ENCODE measurements around the gene SLCO3A1. TPM values are rescaled to one million over a fixed set of nuclear protein-coding genes. Genes with fewer than 3 reads are reported as not detected.

SLCO3A1 gene
- total RNA-seq, 1 experiment from 2014 or later, result 5.1 TPM

DNA sequence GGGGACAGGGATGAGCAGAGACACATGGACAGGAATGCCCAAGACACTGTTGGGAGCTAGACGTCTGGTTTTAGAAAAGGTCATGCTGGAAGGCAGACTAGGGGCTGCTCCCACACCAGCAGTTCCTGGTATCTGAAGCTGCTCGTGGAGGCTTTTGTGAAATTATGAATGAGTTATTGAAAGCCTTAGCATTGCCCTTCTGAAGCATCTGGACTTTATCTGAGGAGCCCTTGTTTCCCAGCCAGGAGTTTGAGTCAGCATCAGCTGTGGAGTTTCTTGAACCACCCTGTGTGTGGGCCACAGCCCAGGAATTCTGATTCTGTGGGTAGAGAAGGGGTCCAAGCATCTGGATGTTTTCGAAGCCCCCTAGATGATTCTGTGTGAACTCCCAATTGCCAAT lies 258.7 kb downstream of the SLCO3A1 start:
- no TSS peak for BruUV-seq (replicated peaks)
- ChIA-PET RAD21 (ENCODE audit: low non-redundant PET in 1 of 2, low total read pairs in 2 of 2, uncharacterized antibody in 2 of 2, unreplicated experiment in 2 of 2) (no interaction called here), CTCF (no interaction called here), POLR2A (no interaction called here)
- H3K4me1 ChIP-seq (ENCODE audit: control insufficient read depth in 1 of 2, insufficient read depth in 2 of 2, low read length in 2 of 2), result no peaks in the 10 kb centered on the region
- H3K4me2 ChIP-seq (ENCODE audit: low read length), result no peak overlapping the region
- ATAC-seq, result no peak
- H2AFZ ChIP-seq (ENCODE audit: low read depth, low read length, poor library complexity, severe bottlenecking), result no peak overlapping the region
- H3K36me3 ChIP-seq (ENCODE audit: control insufficient read depth in 1 of 2, insufficient read depth in 2 of 2, low read length in 2 of 2), result no peaks in the 10 kb centered on the region
- no peaks in the 10 kb centered on the region for H3K9me3 ChIP-seq (ENCODE audit: control insufficient read depth in 1 of 2, insufficient read depth in 1 of 2, low read depth in 1 of 2, low read length in 2 of 2)
- no peak overlapping the region for H3K9ac ChIP-seq (ENCODE audit: low read length)
- no peaks in the 10 kb centered on the region for H3K9me2 ChIP-seq (ENCODE audit: insufficient read depth)
- H3K79me2 ChIP-seq (ENCODE audit: insufficient read depth, low read length), result no peaks in the 10 kb centered on the region
- no peak for TF ChIP-seq CBX3 (IDR thresholded peaks at IDR 0.05; ENCODE audit: low read depth)
- TF ChIP-seq, protein P1, sequence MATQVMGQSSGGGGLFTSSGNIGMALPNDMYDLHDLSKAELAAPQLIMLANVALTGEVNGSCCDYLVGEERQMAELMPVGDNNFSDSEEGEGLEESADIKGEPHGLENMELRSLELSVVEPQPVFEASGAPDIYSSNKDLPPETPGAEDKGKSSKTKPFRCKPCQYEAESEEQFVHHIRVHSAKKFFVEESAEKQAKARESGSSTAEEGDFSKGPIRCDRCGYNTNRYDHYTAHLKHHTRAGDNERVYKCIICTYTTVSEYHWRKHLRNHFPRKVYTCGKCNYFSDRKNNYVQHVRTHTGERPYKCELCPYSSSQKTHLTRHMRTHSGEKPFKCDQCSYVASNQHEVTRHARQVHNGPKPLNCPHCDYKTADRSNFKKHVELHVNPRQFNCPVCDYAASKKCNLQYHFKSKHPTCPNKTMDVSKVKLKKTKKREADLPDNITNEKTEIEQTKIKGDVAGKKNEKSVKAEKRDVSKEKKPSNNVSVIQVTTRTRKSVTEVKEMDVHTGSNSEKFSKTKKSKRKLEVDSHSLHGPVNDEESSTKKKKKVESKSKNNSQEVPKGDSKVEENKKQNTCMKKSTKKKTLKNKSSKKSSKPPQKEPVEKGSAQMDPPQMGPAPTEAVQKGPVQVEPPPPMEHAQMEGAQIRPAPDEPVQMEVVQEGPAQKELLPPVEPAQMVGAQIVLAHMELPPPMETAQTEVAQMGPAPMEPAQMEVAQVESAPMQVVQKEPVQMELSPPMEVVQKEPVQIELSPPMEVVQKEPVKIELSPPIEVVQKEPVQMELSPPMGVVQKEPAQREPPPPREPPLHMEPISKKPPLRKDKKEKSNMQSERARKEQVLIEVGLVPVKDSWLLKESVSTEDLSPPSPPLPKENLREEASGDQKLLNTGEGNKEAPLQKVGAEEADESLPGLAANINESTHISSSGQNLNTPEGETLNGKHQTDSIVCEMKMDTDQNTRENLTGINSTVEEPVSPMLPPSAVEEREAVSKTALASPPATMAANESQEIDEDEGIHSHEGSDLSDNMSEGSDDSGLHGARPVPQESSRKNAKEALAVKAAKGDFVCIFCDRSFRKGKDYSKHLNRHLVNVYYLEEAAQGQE (IDR thresholded peaks at IDR 0.05; ENCODE audit: low read depth), result no peak
- no peak for TF ChIP-seq RAD21 (IDR thresholded peaks at IDR 0.05; ENCODE audit: low read depth)
- no peak for TF ChIP-seq ATF3 (IDR thresholded peaks at IDR 0.05)
- TF ChIP-seq CEBPB (IDR thresholded peaks at IDR 0.05; ENCODE audit: low read depth), result no peak
- TF ChIP-seq, protein P2, sequence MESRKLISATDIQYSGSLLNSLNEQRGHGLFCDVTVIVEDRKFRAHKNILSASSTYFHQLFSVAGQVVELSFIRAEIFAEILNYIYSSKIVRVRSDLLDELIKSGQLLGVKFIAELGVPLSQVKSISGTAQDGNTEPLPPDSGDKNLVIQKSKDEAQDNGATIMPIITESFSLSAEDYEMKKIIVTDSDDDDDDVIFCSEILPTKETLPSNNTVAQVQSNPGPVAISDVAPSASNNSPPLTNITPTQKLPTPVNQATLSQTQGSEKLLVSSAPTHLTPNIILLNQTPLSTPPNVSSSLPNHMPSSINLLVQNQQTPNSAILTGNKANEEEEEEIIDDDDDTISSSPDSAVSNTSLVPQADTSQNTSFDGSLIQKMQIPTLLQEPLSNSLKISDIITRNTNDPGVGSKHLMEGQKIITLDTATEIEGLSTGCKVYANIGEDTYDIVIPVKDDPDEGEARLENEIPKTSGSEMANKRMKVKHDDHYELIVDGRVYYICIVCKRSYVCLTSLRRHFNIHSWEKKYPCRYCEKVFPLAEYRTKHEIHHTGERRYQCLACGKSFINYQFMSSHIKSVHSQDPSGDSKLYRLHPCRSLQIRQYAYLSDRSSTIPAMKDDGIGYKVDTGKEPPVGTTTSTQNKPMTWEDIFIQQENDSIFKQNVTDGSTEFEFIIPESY (IDR thresholded peaks at IDR 0.05; ENCODE audit: extremely low read depth, insufficient replicate concordance, low read length), result no peak
- TF ChIP-seq ELF1 (IDR thresholded peaks at IDR 0.05; ENCODE audit: borderline replicate concordance, low read depth), result no peak
- no peak for TF ChIP-seq CTCF (IDR thresholded peaks at IDR 0.05 in 2 of 3, conservative IDR thresholded peaks at IDR 0.05 in 1 of 3; ENCODE audit: borderline replicate concordance in 1 of 3, insufficient read depth in 1 of 3, low read depth in 2 of 3, low read length in 2 of 3)
- TF ChIP-seq JUND (IDR thresholded peaks at IDR 0.05), result no peak
- TF ChIP-seq ZNF274 (IDR thresholded peaks at IDR 0.05; ENCODE audit: low read depth, low read length), result no peak
- TF ChIP-seq POLR2AphosphoS5 (IDR thresholded peaks at IDR 0.05; ENCODE audit: low read depth, low read length), result no peak
- TF ChIP-seq TCF7L2 (IDR thresholded peaks at IDR 0.05; ENCODE audit: borderline replicate concordance, extremely low read depth, insufficient read depth, insufficient read length), result no peak
- TF ChIP-seq ZFX (IDR thresholded peaks at IDR 0.05), result no peak
- TF ChIP-seq FOSL1 (IDR thresholded peaks at IDR 0.05; ENCODE audit: low read depth), result no peak
- 0 out of 2 replicates have a peak, but pooled peaks cover 4% of the 10 kb centered on the region for H3K27me3 ChIP-seq (ENCODE audit: insufficient read depth, low read length)
- H3K4me3 ChIP-seq (replicated peaks in 1 of 2; ENCODE audit: low read depth in 1 of 2, low read length in 2 of 2), result no peak overlapping the region
- no peak for DNase-seq (ENCODE audit: low read depth, low spot score)
- H3K27ac ChIP-seq (ENCODE audit: low read depth, low read length), result no peak overlapping the region
- intact Hi-C loops (cut with micrococcal nuclease), result no loop called here
- no peaks in the 10 kb centered on the region for H4K20me1 ChIP-seq (ENCODE audit: insufficient read depth)

Measured in HCT116 (cell line).